HG03060 (cell line): ENCODE results near the gene TXNDC2.
"Not testable (repeated sequence)": the region's sequence is repeated elsewhere in the genome, so short reads cannot be mapped to it uniquely, and the experiment has no call there.

Experiments used
- ATAC-seq: cut with Tn5 transposase; IDR thresholded peaks from one replicate; pipeline ENCODE4 v1.9.1; 2021; ENCODE audit warnings: low read depth, moderate number of reproducible peaks; ENCODE audit not compliant: unreplicated experiment

The TXNDC2 gene

GRCh38 chr18:9878783-9879242 lies 7.0 kb upstream of the TXNDC2 start:
- ATAC-seq = no peak

GRCh38 chr18:9884090-9884489 lies 1.7 kb upstream of the TXNDC2 start:
- ATAC-seq = no peak

- no peak for ATAC-seq
Measured at GRCh38 chr18:9884532-9885140, 1.1 kb upstream of the TXNDC2 start.

- no peak for ATAC-seq
Measured at GRCh38 chr18:9886005-9886348, 204 bp downstream of the TXNDC2 start.

- no peak for ATAC-seq
Measured at GRCh38 chr18:9887992-9888391, 2.2 kb downstream of the TXNDC2 start.

GRCh38 chr18:9890196-9890595 lies 4.4 kb downstream of the TXNDC2 start:
- no peak for ATAC-seq

- no peak for ATAC-seq
Measured at GRCh38 chr18:9890957-9891356, 5.2 kb downstream of the TXNDC2 start.

- not testable (repeated sequence) for ATAC-seq
Measured at GRCh38 chr18:9891515-9891914, 5.7 kb downstream of the TXNDC2 start.

- no peak for ATAC-seq
Measured at GRCh38 chr18:9894454-9895068, 8.8 kb downstream of the TXNDC2 start.

- ATAC-seq = no peak
Measured at GRCh38 chr18:9897129-9897528, 11.4 kb downstream of the TXNDC2 start.

- not testable (repeated sequence) for ATAC-seq
Measured at GRCh38 chr18:9897787-9898291, 12.1 kb downstream of the TXNDC2 start.

- no peak for ATAC-seq
Measured at GRCh38 chr18:9898792-9899549, 13.2 kb downstream of the TXNDC2 start.

- not testable (repeated sequence) for ATAC-seq
Measured at GRCh38 chr18:9899550-9899930, 13.8 kb downstream of the TXNDC2 start.

GRCh38 chr18:9900699-9901098 lies 14.9 kb downstream of the TXNDC2 start:
- ATAC-seq = no peak

GRCh38 chr18:9901377-9901776 lies 15.6 kb downstream of the TXNDC2 start:
- ATAC-seq = no peak

- ATAC-seq = not testable (repeated sequence)
Measured at GRCh38 chr18:9902264-9902663, 16.5 kb downstream of the TXNDC2 start.

GRCh38 chr18:9902832-9903231 lies 17.1 kb downstream of the TXNDC2 start:
- no peak for ATAC-seq

- no peak for ATAC-seq
Measured at GRCh38 chr18:9905401-9905922, 19.7 kb downstream of the TXNDC2 start.

- ATAC-seq = no peak
Measured at GRCh38 chr18:9906481-9906880, 20.7 kb downstream of the TXNDC2 start.

GRCh38 chr18:9907867-9908266 lies 22.1 kb downstream of the TXNDC2 start:
- no peak for ATAC-seq

GRCh38 chr18:9910071-9910470 lies 24.3 kb downstream of the TXNDC2 start:
- no peak for ATAC-seq
